OCI-LY1 (cell line): ENCODE measurements around the gene HLA-F.

Source experiments
- H2AFZ ChIP-seq: fragments of 200-600 bp; sonication (generic), shearing (Covaris generic); 2 replicates; pipeline ENCODE4 v1.6.0; 2014; ENCODE audit warnings: antibody characterized with exemption, mild to moderate bottlenecking, low read length
- H3F3A ChIP-seq: fragments of 200-600 bp; sonication (generic), shearing (Covaris generic); 2 replicates; pipeline ENCODE4 v1.6.0; 2014; ENCODE audit warnings: mild to moderate bottlenecking, antibody characterized with exemption, low read length, moderate library complexity; ENCODE audit not compliant: insufficient read depth
- H3K27ac ChIP-seq: fragments of 200-600 bp; sonication (generic); 2 replicates; pipeline ENCODE4 v1.5.1; 2014; ENCODE audit warnings: low read length, mixed run types, mild to moderate bottlenecking, low read depth; ENCODE audit not compliant: poor library complexity, severe bottlenecking
- H3K27me3 ChIP-seq: fragments of 200-600 bp; sonication (generic); 2 replicates; pipeline ENCODE4 v1.6.0; 2014; ENCODE audit warnings: antibody characterized with exemption, mild to moderate bottlenecking, low read length, moderate library complexity; ENCODE audit not compliant: insufficient read depth
- H3K36me3 ChIP-seq: fragments of 200-600 bp; sonication (generic); 2 replicates; pipeline ENCODE4 v1.6.1; 2014; ENCODE audit warnings: mild to moderate bottlenecking, antibody characterized with exemption, low read length, moderate library complexity, mixed read lengths; ENCODE audit not compliant: insufficient read depth
- H3K4me1 ChIP-seq: fragments of 200-600 bp; sonication (generic); 2 replicates; pipeline ENCODE4 v1.5.1; 2014; ENCODE audit warnings: mild to moderate bottlenecking, low read length, moderate library complexity; ENCODE audit not compliant: insufficient read depth, severe bottlenecking
- H3K4me2 ChIP-seq: fragments of 200-600 bp; sonication (generic), shearing (Covaris generic); 2 replicates; pipeline ENCODE4 v1.6.1; 2014; ENCODE audit warnings: low read length
- H3K4me3 ChIP-seq: fragments of 200-600 bp; sonication (generic); 2 replicates; pipeline ENCODE4 v1.5.1; 2014; ENCODE audit warnings: low read length, low read depth, mild to moderate bottlenecking, mixed read lengths; ENCODE audit not compliant: poor library complexity, severe bottlenecking
- H3K79me2 ChIP-seq: fragments of 200-600 bp; shearing (Covaris generic); 2 replicates; pipeline ENCODE4 v1.6.1; 2016; ENCODE audit warnings: mixed run types, low read length, mixed read lengths; ENCODE audit not compliant: insufficient read depth
- H3K9ac ChIP-seq: fragments of 200-600 bp; sonication (generic), shearing (Covaris generic); 2 replicates; pipeline ENCODE4 v1.6.1; 2014; ENCODE audit warnings: mild to moderate bottlenecking, low read length, mixed read lengths
- H3K9me2 ChIP-seq: fragments of 200-600 bp; sonication (generic), shearing (Covaris generic); 2 replicates; pipeline ENCODE4 v1.6.1; 2014; ENCODE audit warnings: low read depth, mild to moderate bottlenecking, low read length, mixed read lengths
- H3K9me3 ChIP-seq: fragments of 200-600 bp; shearing (Covaris generic); 2 replicates; pipeline ENCODE4 v1.6.1; 2014; ENCODE audit warnings: low read length, mixed read lengths
- H4K20me1 ChIP-seq: fragments of 200-600 bp; sonication (generic), shearing (Covaris generic); 2 replicates; pipeline ENCODE4 v1.6.0; 2016; ENCODE audit warnings: mild to moderate bottlenecking, low read length; ENCODE audit not compliant: insufficient read depth
- CTCF ChIP-seq: fragments of 200-600 bp; sonication (generic), shearing (Covaris generic); IDR thresholded peaks from 2 replicates; pipeline ENCODE4 v1.5.1; 2017; ENCODE audit warnings: mild to moderate bottlenecking, antibody characterized with exemption, low read length, moderate library complexity, mixed read lengths
- EZH2 ChIP-seq: fragments of 200-600 bp; sonication (generic), shearing (Covaris generic); IDR thresholded peaks from 2 replicates; pipeline ENCODE4 v1.8.0; 2017; ENCODE audit warnings: borderline replicate concordance, mixed run types, mild to moderate bottlenecking, antibody characterized with exemption, low read length, moderate library complexity, mixed read lengths

Gene HLA-F

DNA sequence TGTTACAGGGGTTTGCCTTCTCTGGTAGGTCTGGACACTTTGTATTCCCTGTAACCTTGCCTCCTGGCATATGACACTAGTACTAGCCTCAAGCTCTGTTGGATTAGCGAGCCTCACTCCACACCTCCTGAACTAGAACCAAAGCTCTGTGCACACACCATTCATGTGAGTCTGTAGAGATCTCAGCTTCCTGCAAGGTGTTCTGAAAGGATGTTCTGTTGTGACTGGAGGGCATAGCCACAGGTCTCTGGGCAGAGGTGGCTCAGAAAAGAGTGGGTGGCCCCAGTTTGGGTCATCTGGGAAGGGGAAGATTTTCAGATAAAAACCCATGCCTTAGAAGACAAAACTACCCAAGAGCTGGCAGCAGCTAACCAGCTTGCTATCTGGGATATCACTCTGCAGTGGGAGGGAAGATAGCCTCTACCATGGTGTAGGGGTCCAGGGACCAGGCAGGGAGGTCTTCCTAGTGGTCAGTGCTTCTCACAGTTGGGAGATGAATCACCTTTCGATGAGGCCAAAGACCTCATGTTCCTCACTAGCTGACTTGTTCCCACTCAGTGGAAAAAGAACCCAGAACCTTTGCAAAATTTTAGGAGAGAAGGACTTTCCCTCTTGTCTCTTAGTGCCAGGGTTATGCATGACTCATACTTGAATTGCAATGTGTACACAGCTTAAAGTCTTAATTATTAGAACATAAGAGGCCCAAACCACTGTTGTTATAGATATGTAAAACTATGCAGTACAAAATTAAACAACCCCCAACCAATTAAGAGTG, 41.4 kb downstream of the HLA-F start:
- Histone ChIP-seq H4K20me1 (no peaks in the 10 kb centered on the region), H3K9me2 (no peaks in the 10 kb centered on the region), H3K9me3 (no peaks in the 10 kb centered on the region), H3K27me3 (no peaks in the 10 kb centered on the region), H3K9ac (no peak overlapping the region), H3K36me3 (no peaks in the 10 kb centered on the region), H3K4me3 (no peak overlapping the region), H3F3A (no peaks in the 10 kb centered on the region), H3K79me2 (no peaks in the 10 kb centered on the region), H3K4me1 (peaks cover 9% of the 10 kb centered on the region), H2AFZ (no peak overlapping the region), H3K4me2 (no peak overlapping the region), H3K27ac (no peak overlapping the region)
- TF ChIP-seq CTCF: no peak
- no peak for TF ChIP-seq EZH2

- Histone ChIP-seq H3K79me2 (no peaks in the 10 kb centered on the region), H3F3A (no peaks in the 10 kb centered on the region), H3K36me3 (no peaks in the 10 kb centered on the region), H3K27ac (no peak overlapping the region), H3K9ac (no peak overlapping the region), H3K4me3 (no peak overlapping the region), H3K9me3 (no peaks in the 10 kb centered on the region), H3K9me2 (no peaks in the 10 kb centered on the region), H3K27me3 (no peaks in the 10 kb centered on the region; the same call in 1 of the 2 replicates), H4K20me1 (no peaks in the 10 kb centered on the region), H3K4me1 (no peaks in the 10 kb centered on the region), H3K4me2 (no peak overlapping the region), H2AFZ (no peak overlapping the region)
- TF ChIP-seq EZH2 (no peak), CTCF (no peak)
Observed at GRCh38 chr6:29769336-29769735, 46.1 kb downstream of the HLA-F start.

GRCh38 chr6:29770306-29770705, 47.1 kb downstream of the HLA-F start:
- no peaks in the 10 kb centered on the region for H3K9me3 ChIP-seq
- H3K9ac ChIP-seq: no peak overlapping the region
- H4K20me1 ChIP-seq: no peaks in the 10 kb centered on the region
- H3K27ac ChIP-seq: no peak overlapping the region
- no peaks in the 10 kb centered on the region for H3K4me1 ChIP-seq
- TF ChIP-seq EZH2: no peak
- no peak for TF ChIP-seq CTCF
- no peaks in the 10 kb centered on the region for H3K36me3 ChIP-seq
- H3K9me2 ChIP-seq: no peaks in the 10 kb centered on the region
- H2AFZ ChIP-seq: no peak overlapping the region
- H3K4me2 ChIP-seq: no peak overlapping the region
- H3K79me2 ChIP-seq: no peaks in the 10 kb centered on the region
- no peak overlapping the region for H3K4me3 ChIP-seq
- H3K27me3 ChIP-seq: no peaks in the 10 kb centered on the region; the same call in 1 of the 2 replicates
- no peaks in the 10 kb centered on the region for H3F3A ChIP-seq
